HG02642 (cell line): ENCODE measurements around the gene TNK2.

ENCODE experiments used
- ATAC-seq: cut with Tn5 transposase; IDR thresholded peaks from one replicate; pipeline ENCODE4 v1.9.1; 2021; ENCODE audit warnings: mild to moderate bottlenecking; ENCODE audit not compliant: unreplicated experiment, poor library complexity

TNK2 gene

DNA sequence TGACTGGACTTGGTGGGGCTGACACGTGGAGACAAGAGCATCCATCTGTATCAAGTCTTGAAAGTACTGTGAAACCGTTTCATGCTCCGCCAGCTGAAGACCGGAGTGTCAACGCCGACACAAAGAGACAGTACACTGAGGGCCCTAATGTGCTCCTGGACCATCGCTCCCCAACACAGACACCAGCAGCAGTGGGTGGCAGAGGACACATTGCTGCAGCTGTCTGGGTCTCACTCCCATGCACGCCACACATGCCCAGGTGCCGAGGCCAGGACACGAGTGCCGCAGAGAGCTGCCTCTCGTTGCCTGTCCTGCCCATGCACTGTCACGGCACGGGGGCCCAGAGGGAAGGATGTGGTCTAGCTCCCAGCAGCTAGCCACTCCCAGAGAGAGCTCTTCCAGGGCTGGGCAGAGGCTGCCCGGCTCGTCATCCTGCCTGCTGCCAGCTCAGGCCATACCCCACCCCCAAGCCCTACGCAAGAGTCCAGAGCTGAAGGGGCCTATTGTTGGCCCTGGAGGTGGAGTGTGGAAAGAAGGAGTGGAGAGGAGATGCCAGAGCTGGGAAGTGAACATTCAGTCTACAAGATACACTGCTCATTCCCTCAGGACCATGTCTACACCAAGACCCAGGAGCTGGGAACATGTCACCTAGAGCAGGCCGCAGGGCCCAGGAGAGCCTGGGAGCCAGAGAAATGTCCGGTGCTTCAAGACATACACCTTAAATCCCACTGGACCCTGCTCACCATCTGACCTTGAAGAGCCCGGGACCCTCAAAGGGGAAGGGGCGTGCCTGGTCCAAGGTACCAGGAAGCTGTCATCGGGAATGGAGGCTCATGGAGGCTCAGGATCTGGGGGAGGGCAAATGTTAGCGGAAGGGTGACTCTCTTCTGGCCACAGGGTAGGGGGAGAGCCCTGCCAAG, 7.7 kb downstream of the TNK2 start:
- ATAC-seq = peak; percentile 46

DNA sequence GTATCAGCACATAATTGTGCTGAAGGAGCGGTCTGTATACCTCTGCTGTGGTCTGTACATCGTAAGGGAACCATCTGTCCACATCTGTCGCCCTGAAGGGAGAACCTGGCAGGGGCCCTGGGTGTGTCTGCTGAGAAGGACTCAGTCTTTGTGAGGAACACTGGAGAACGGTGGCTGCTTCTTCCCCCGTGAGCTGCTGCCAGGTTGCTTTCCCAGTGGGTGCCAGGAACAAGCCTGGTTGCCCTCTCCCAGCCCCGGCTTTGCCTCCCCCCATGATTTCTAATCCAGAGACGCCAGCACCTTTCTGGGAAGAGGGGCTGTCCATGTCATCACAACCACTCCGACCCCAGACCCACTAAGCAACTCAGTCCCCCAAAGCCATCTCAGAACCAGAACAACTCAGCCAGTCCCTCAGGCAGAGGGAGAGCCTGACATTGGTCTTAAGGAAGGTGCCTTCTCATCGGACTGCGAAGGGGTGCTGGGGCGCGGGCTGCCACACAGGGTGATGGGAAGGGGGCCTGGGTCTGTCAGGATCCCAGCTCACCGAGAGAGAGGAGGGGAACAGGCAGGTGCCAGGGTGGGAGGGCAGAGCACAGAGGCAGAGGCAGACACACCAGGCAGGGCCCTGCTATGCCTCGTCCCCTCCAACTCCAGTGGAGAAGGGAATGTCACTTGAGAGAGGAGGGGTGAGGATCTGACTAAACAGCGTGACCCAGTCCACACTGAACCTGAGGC, 8.5 kb downstream of the TNK2 start:
- ATAC-seq = no peak

DNA sequence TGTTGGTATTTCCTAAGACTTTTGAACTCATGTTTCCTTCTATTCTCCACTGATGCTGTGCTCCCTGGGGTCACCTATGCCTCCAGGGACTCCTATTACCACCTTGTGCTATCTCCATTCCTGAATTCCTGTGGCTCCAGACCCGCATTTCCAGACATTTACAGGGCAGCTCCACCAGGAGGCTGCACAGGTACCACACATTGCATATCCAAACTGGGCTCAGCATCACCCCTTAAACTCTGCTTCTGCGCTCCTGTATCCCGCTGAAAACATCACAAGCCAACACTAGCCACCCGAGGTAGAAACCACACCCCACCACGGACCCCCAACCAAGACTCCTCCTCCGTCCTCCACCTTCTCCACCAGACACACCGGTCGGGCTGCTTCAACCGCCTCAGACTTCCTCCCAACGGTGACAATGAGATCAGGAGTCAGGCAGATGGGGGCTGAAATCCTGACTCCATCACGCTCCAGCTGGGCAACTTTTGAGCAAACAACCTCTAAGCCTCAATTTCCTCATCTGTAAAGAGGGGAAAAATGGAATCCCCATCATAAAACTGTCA, 10.4 kb downstream of the TNK2 start:
- no peak for ATAC-seq

DNA sequence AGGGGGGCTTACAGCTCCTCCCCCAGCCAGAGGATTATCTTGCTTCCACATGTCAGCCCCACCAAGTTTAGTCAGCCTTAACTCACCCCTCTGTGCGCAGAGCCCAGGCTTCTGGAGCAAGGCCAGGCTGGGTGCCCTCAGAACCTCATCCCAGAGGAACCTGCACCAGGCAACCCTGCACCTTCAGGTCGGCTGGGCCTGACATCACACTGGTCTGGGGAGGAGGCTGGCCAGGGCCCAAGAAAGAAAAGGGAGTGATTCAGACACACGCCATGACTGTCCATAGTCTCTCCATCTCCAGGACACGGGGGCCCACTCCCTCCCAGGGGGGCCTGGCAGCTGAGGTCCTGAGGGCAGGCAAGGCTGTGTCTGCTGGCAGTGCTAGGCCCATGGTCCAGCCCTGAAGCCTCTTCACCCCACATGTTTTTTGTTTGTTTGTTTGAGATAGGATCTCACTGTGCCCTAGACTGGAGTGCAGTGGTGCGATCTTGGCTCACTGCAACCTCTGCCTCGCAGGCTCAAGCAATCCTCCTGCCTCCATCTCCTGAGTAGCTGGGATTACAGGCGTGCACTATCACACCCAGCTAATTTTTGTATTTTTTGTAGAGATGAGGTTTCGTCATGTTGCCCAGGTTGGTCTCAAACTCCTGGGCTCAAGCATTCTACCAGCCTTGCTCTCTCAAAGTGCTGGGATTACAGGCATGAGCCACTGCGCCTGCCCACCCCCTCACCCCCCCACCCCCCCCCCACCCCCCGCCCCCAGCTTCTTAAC, 11.1 kb downstream of the TNK2 start:
- no peak for ATAC-seq

DNA sequence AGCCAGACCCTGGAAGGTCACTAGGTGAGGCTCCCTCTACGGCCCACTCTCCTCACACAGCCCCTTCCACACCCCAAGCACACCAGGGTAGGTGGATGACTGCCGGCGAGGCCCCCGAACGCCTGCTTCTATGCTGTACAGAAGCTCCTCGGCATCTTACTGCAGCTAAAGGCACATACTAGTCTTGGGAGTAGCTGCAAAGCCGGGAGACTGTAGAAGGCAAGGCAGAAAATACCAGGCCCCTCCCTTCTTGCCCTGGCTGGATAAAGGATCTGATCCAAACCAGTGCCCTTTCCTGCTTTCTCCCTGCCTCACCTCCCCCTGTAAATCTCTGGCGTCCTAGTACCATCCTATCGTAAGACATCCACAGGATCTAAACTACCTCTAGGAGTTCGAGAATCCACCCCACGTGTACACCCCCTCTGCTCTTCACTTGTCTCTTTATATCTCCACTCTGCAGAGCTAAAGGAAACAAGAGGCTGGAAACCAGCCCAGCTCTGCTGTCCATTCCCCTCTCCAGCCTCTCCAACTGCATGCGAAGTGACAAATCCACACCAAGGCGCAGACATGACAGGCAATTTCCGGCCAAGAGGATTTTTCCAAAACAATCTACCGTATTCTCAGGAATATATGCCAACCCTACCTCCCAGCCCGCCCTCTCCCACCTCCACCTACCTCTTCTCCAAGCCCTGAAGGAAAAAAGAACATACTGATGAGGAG, 11.8 kb downstream of the TNK2 start:
- no peak for ATAC-seq

DNA sequence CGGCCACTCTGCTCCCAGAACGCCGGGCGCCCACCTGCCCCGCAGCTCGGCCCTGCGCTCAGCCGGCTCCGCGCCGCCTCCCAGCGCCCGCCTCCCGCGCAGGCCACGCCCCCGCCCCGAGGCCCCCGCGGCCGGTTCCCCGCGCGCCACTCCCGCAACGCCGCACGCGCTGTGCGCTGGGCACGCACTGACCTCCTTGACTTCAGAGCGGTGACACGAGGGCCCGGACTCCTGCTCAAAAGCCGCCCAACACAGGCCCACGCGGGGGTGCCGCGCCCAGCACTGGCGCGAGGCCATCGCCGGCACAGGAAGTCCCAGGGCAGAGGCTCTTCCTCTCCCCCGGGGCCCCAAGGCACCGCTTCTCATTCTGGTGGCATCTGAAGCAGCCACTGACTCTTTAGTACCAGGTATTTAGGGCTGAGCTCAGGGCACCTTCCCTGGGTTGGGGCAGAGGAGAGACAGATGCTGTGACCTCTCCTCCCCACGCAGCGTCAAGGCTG, 12.4 kb downstream of the TNK2 start:
- peak; percentile 51 for ATAC-seq

DNA sequence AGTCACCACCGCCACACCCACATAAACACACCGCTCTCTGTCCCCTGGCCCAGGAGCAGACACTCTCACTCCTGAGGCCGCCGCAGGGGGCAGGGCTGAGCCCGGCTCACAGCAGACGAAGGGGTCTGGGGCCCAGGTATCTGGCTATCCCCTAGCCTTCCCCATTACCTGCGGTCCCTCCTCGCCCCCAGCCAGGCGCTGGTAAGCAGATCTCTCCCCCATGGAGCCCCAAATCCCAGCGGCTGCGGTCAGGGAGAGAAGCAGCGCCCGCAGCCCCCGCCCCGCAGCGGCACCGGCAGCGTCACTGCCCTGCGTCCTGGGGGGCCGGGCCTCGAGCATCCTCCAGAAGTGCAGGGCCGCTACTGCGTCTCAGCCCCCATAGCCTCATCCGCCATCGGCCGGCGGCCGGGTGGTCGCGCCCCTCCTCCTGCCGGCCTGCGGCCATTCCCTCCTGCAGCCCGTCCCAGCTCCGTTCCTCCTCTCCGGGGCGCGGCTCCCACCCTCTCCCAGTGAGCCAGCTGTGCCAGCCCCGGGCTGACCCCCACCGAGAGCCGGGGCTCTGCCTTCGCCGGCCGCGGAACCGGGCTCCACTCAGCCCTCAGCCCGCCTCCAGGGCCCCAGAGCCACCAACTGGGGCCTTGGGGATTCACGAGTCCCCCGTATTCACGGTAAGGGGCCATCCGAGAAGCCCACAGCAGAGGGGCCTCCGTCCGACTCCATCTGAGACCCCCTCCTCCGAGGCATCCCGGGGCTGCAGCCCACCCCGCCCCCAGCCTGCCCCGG, 13.1 kb downstream of the TNK2 start:
- peak; percentile 66 for ATAC-seq

DNA sequence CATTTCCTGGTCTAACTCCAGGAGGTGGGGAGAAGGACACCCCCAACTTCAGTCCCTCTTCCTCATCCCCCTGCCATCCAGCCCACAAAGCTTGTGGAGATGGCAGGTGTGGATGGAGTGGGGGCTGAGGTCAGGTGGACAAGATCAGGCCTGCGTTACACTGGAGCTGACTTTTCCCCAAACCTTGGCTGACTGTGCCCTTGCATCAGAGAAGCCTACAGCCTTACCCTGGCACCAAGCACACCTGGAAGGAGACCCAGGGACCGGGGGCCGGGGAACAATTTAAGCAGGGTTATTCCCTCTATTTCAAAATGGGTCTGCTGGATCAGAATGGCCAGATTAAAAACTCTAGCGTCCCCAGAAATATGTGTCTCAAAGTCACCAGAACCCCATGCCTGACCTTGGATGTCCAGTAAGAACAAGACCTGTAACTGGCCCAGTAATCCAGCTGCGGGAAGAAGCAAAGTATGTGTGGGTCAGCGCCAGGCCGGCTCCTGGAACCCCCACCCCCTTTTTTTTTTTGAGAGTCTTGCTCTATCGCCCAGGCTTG, 14.4 kb downstream of the TNK2 start:
- no peak for ATAC-seq

DNA sequence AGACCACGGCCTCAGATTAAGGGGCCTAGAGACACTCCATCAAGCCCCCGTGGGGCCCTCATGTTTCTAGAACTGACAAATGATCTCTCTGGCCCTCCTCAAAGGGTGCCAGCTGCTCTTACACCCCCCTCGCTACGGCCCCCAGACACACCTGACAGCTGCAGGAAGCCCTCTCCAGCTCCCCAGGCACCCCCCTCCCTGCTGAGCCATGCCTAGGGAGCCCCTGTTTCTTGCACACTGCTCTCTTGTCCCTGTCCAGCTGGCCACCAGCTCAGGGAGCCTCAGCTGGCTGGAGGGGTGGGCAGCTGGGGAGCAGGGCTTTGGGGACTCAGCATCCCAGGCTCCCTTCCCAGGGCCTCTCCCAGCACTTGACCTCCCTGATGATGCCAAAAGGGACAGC, 14.8 kb downstream of the TNK2 start:
- ATAC-seq = no peak

DNA sequence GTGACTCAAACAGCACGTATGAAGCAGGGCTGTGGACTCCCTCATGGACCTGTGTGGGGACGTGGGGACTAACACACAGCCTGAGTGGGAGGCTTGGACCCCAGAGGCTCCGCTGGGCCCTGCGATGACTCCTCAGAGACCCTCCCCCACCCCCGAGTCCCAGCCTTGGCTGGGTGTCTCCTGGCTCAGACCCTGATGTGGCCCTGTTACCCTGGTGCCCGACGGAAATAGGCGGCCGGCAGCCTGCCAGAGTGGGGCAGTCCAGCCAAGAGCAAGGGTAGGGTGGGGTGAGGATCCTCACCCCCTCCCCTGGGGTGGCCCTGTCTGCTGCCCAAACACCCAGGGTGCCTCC, 15.3 kb downstream of the TNK2 start:
- no peak for ATAC-seq

DNA sequence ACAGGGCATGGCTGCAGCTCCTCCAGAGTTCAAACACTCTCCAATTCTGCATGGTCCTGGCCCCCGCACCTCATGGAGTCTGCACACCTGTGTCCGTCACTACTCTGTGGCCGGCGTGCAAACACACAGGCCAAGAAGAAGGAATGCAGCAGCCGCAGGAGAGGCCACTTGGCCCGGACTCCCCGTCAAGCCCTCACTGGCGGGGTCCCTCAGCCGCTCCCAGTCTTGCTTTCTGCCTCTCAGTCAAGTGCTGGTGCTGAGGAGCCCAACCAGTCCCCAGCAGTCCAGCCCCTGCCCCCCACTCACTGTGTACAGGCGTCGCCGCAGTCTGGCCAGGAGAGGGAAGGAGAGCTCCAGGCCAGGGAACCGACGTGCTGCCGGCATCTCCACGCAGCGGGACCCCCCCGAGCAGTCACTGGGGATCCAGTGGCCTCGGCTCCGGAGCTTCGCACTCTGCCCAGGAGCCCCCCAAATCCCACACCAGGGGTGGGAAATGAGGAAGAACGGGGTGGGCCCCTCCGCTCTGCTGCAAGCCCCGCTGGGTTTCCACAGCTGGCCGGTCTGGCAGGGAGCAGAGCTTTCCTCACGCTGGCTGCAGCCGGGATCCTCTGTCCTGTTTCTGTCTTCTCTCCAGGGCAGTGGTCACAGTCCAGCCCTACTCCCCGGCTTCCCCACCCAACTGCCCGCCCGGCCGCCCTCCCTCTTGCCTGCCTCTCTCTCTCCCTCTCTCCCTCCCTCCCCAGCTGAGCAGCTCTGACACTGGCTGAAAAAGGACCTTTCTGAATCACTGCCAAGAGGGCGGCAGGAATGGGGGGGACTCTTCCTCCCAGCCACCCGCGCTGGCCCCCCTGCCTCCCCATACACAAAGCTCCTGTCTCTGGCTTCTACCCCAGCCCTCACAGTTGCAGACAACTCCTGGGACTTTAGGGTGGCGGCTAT, 16.0 kb downstream of the TNK2 start:
- no peak for ATAC-seq

DNA sequence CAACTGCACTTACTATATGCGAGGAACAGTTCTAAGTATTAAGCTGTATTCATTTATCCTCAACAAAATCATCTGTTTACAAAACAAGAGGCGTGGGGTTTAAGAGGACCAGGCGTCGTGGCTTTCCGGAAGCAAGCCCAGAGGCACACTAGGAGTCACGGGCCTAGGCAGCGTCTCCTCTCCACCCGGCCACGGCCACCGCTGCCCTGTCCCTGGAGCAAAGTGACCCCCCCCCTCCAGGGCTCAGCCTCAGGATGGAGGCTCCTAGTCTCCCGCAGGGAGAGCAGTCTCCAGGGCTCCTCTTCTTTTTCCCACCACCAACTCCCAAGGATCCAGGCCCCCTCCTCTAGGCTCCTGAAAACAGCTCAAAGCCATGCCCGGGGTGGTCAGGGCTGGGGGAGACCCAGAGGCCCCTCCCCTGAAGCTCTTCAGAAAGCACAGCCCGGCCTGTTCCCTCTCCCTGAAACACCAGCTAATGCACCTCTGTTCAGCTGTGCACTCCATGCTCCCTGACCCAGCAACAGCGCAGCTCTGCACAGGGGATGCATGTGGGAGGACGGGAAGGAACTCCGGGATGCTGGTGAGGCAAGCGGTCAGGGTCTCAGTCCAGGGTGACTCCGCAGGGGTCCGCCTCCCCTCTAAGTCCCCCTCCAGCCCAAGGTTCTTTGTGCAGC, 16.8 kb downstream of the TNK2 start:
- no peak for ATAC-seq

DNA sequence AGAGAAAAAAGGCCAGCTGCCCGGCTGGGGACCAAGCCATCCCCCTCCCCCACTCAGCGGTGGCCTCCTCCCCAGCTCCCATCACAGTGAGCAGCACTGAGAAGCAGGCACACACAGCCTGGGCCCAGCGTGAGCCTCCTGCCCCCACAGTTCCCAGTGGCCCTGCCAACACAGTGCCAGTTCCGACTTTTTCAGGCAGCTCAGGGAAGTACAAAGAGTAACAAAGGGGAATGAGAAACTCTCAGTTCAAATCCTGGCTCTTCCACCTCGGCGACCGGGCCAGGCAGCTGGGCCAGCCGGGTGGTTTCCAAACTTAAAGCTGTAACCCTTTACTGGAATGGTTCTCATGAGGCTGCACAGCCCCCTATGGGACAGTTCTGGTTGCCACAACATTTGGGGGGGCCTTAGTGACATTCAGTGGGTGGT, 18.5 kb downstream of the TNK2 start:
- ATAC-seq = no peak

DNA sequence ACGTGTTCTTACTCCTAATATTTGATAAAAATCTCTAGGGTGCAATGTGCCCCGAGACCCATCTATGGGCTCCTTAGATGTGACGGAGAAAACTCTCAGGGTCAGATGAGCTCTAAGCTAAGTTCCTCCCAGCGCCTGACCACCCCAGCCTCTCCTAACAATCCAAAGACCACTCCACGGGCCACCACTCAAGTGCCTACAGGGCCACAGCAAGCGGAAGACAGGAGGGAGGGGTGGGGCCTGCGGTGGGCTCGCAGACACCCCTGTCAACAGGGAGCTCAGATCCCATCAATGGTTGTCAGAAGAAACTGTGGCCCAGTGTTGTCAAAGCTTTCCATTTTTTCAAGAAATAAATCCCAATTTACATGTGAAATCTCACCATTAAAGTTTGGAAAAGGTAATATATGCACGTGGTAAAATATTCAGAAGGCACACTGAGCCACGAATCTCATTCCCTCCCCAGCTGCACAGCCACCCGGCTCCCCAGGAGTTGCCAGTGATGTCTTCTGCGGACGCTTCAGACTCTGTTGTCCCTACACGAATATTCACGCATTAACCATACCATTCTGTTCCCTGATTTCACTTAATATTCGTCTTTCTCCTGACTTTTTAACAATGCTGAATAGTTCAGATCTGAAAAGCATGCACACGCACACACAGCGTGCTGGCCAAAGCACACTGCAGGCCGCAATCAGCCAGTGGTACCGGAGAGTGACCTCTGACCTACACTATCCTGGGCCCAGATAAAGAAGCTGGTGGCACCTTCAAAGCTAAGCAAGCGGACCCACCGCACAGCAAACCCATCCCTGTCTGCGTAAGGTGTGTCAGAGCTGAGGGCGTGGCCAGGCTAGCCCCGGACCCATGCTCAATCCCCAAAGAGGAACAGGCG, 19.1 kb downstream of the TNK2 start:
- ATAC-seq = no peak

DNA sequence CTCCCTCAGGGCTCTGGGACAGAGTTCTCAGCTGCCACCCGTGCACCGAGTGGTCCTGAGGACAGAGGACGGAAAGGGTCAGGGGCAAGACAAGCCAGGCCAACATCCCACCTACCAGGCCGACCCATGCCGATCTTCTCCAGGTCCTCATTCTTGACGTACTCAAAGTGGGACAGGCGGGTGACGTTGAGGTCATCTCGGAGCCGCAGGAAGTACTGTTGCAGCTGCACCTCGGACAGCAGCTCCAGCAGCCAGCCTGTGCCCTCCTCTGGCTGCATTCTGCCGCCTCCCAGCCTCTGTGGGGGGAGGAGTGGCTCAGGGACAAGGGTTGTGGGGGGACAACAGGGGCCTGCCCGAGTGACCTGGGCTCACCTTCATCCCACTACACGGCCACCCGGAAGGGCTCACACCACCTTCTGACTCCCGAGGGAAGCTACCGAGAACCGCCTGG, 20.0 kb downstream of the TNK2 start:
- no peak for ATAC-seq

DNA sequence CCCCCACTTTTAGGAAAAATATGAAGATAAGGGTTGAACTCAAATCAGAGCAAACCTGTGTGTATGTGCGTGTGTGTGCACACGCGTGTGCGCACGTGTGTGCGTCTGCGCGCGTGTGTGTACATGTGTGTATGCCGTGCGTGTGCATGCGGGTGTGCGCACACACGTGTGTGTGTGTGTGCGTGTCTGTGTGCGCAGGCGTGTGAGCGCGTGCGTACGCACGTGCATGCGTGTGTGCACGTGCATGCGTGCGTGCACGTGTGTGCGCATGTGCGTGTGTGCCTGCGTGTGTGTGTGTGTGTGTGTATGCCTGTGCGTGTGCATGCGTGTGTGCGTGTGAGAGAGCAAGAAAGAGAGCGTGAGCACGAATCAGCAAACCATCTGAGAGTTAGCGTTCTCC, 20.7 kb downstream of the TNK2 start:
- ATAC-seq = no peak
